ENCODE results near the gene XPNPEP1. TPM values are rescaled to one million over a fixed set of nuclear protein-coding genes. Genes with fewer than 3 reads are reported as not detected.

Gene XPNPEP1
- total RNA-seq = 100 to 1,000 TPM in 1 of 5 experiments, 10 to 100 TPM in 4; 44.1 to 100 (median 60.7) TPM
- polyA plus RNA-seq = 10 to 100 TPM; 15.7 to 19.2 TPM
- total RNA-seq = 48.5 reads per million, percentile 70 among the genes with 10 or more reads in this experiment

- ATAC-seq = peak; percentile 98
- H3K9me3 ChIP-seq (ENCODE audit: control insufficient read depth in 2 of 3, low read length in 3 of 3) = no peaks in the 10 kb centered on the region
- H3K27me3 ChIP-seq (ENCODE audit: control insufficient read depth in 2 of 2, insufficient read depth in 2 of 2, low read length in 2 of 2) = no peaks in the 10 kb centered on the region
- CTCF ChIA-PET = interaction anchor here (0.6 kb wide), 1 partner anchor 1343 kb away, joined by 3 read pairs; no protein-coding TSS in a partner anchor
- peaks cover 30 to 39% of the 10 kb centered on the region in 2 donors for H3K4me1 ChIP-seq (ENCODE audit: control insufficient read depth in 2 of 2, insufficient read depth in 2 of 2, low read length in 2 of 2)
- H3K36me3 ChIP-seq (ENCODE audit: control insufficient read depth in 2 of 3, insufficient read depth in 3 of 3, low read length in 3 of 3) = no peaks in the 10 kb centered on the region
- peak within 1 kb of the TSS; percentile 67 for H3K4me3 ChIP-seq (ENCODE audit: low read length)
- DNase-seq = peak; percentile 55 to 90 (median 66)
- Mint-ChIP-seq H3K4me1 (peaks cover 36 to 58% (median 54%) of the 10 kb centered on the region in 7 donors), H3K27me3 (peaks cover 0 to 16% (median 0%) of the 10 kb centered on the region in 5 donors), H3K9me3 (no peaks in the 10 kb centered on the region), H3K27ac (peak within 1 kb of the TSS; percentile 75 to 95 (median 89)), H3K36me3 (peaks cover 0 to 18% (median 0%) of the 10 kb centered on the region in 5 donors), H3K4me3 (peak within 1 kb of the TSS; percentile 78 to 94 (median 90))
- intact Hi-C loops (cut with micrococcal nuclease) = loop anchor here (1.0 to 10.0 kb wide), 15 partner anchors 8 to 996 kb away; partner anchors contain the start of genes ADD3 (in 1 of the 2), BBIP1 (in 1 of the 2), SHOC2 (in 1 of the 2) and SMC3 (in 1 of the 2)
- POLR2A ChIA-PET = interaction anchor here (1.0 to 2.6 kb wide), 3 partner anchors 11 to 58 kb away, joined by 3 to 16 read pairs (median 4); no protein-coding TSS in a partner anchor
- peak within 1 kb of the TSS; percentile 83 for H3K27ac ChIP-seq (ENCODE audit: low read depth, low read length)
Measured at GRCh38 chr10:109922976-109923921, at the start of gene XPNPEP1. TSS of gene XPNPEP1 (minus strand) at chr10:109923511. CDS start at chr10:109923433, 78 bp downstream.

GRCh38 chr10:109972372-109973001 lies 49.2 kb upstream of the XPNPEP1 start:
- peaks cover 0 to 13% (median 5%) of the 10 kb centered on the region in 7 donors for H3K4me1 Mint-ChIP-seq
- H3K36me3 ChIP-seq (ENCODE audit: control insufficient read depth in 2 of 3, insufficient read depth in 3 of 3, low read length in 3 of 3) = no peaks in the 10 kb centered on the region
- H3K27ac ChIP-seq (ENCODE audit: low read depth, low read length) = no peak overlapping the region
- ChIA-PET CTCF (interaction anchor here (0.6 kb wide), 1 partner anchor 88 kb away, joined by 3 read pairs; no protein-coding TSS in a partner anchor), POLR2A (no interaction called here)
- no peak overlapping the region for H3K4me3 Mint-ChIP-seq
- no peak overlapping the region for H3K27ac Mint-ChIP-seq
- intact Hi-C loops (cut with micrococcal nuclease) = no loop called here
- ATAC-seq = no peak
- DNase-seq = no peak
- peaks cover 0 to 38% (median 0%) of the 10 kb centered on the region in 5 donors for H3K27me3 Mint-ChIP-seq
- H3K4me1 ChIP-seq (ENCODE audit: control insufficient read depth in 2 of 2, insufficient read depth in 2 of 2, low read length in 2 of 2) = no peaks in the 10 kb centered on the region
- H3K9me3 Mint-ChIP-seq = no peaks in the 10 kb centered on the region
- no peak overlapping the region for H3K4me3 ChIP-seq (ENCODE audit: low read length)
- no peaks in the 10 kb centered on the region for H3K27me3 ChIP-seq (ENCODE audit: control insufficient read depth in 2 of 2, insufficient read depth in 2 of 2, low read length in 2 of 2)
- no peaks in the 10 kb centered on the region for H3K36me3 Mint-ChIP-seq
- H3K9me3 ChIP-seq (ENCODE audit: control insufficient read depth in 2 of 3, low read length in 3 of 3) = no peaks in the 10 kb centered on the region

GRCh38 chr10:109971634-109972033 lies 48.3 kb upstream of the XPNPEP1 start:
- no peak overlapping the region for H3K4me3 ChIP-seq (ENCODE audit: low read length)
- no peaks in the 10 kb centered on the region for H3K9me3 ChIP-seq (ENCODE audit: control insufficient read depth in 2 of 3, low read length in 3 of 3)
- no peaks in the 10 kb centered on the region for H3K36me3 ChIP-seq (ENCODE audit: control insufficient read depth in 2 of 3, insufficient read depth in 3 of 3, low read length in 3 of 3)
- ChIA-PET POLR2A (no interaction called here), CTCF (no interaction called here)
- H3K4me3 Mint-ChIP-seq = no peak overlapping the region
- no peaks in the 10 kb centered on the region for H3K36me3 Mint-ChIP-seq
- H3K27ac Mint-ChIP-seq = no peak overlapping the region
- no peak for DNase-seq
- intact Hi-C loops (cut with micrococcal nuclease) = no loop called here
- H3K4me1 ChIP-seq (ENCODE audit: control insufficient read depth in 2 of 2, insufficient read depth in 2 of 2, low read length in 2 of 2) = no peaks in the 10 kb centered on the region
- no peaks in the 10 kb centered on the region for H3K27me3 ChIP-seq (ENCODE audit: control insufficient read depth in 2 of 2, insufficient read depth in 2 of 2, low read length in 2 of 2)
- ATAC-seq = no peak
- no peaks in the 10 kb centered on the region for H3K9me3 Mint-ChIP-seq
- no peak overlapping the region for H3K27ac ChIP-seq (ENCODE audit: low read depth, low read length)
- peaks cover 0 to 10% (median 5%) of the 10 kb centered on the region in 7 donors for H3K4me1 Mint-ChIP-seq
- H3K27me3 Mint-ChIP-seq = peaks cover 0 to 39% (median 0%) of the 10 kb centered on the region in 5 donors

GRCh38 chr10:109969760-109970346 lies 46.5 kb upstream of the XPNPEP1 start:
- Mint-ChIP-seq H3K27ac (no peak overlapping the region), H3K4me1 (peaks cover 0 to 9% (median 3%) of the 10 kb centered on the region in 7 donors), H3K4me3 (no peak overlapping the region), H3K36me3 (no peaks in the 10 kb centered on the region), H3K9me3 (no peaks in the 10 kb centered on the region), H3K27me3 (peaks cover 0 to 43% (median 0%) of the 10 kb centered on the region in 5 donors)
- ChIA-PET POLR2A (no interaction called here), CTCF (interaction anchor here (0.7 kb wide), 1 partner anchor 16 kb away, joined by 4 read pairs; no protein-coding TSS in a partner anchor)
- H3K9me3 ChIP-seq (ENCODE audit: control insufficient read depth in 2 of 3, low read length in 3 of 3) = no peaks in the 10 kb centered on the region
- intact Hi-C loops (cut with micrococcal nuclease) = no loop called here
- H3K4me3 ChIP-seq (ENCODE audit: low read length) = no peak overlapping the region
- no peaks in the 10 kb centered on the region for H3K4me1 ChIP-seq (ENCODE audit: control insufficient read depth in 2 of 2, insufficient read depth in 2 of 2, low read length in 2 of 2)
- no peak for ATAC-seq
- no peaks in the 10 kb centered on the region for H3K27me3 ChIP-seq (ENCODE audit: control insufficient read depth in 2 of 2, insufficient read depth in 2 of 2, low read length in 2 of 2)
- no peak for DNase-seq
- no peaks in the 10 kb centered on the region for H3K36me3 ChIP-seq (ENCODE audit: control insufficient read depth in 2 of 3, insufficient read depth in 3 of 3, low read length in 3 of 3)
- no peak overlapping the region for H3K27ac ChIP-seq (ENCODE audit: low read depth, low read length)

- H3K4me1 ChIP-seq (ENCODE audit: control insufficient read depth in 2 of 2, insufficient read depth in 2 of 2, low read length in 2 of 2) = no peaks in the 10 kb centered on the region
- DNase-seq (no peak), ATAC-seq (no peak)
- H3K27ac ChIP-seq (ENCODE audit: low read depth, low read length) = no peak overlapping the region
- Mint-ChIP-seq H3K27ac (peak overlapping the region in 1 of 9 donors; percentile 37), H3K9me3 (no peaks in the 10 kb centered on the region), H3K4me1 (peaks cover 0 to 9% (median 3%) of the 10 kb centered on the region in 7 donors), H3K36me3 (no peaks in the 10 kb centered on the region), H3K27me3 (peaks cover 0 to 43% (median 0%) of the 10 kb centered on the region in 5 donors), H3K4me3 (peak overlapping the region in 1 of 10 donors; percentile 0)
- CTCF ChIA-PET = interaction anchor here (0.5 to 0.9 kb wide), 2 partner anchors 67 to 780 kb away, joined by 3 to 6 read pairs; no protein-coding TSS in a partner anchor
- H3K27me3 ChIP-seq (ENCODE audit: control insufficient read depth in 2 of 2, insufficient read depth in 2 of 2, low read length in 2 of 2) = no peaks in the 10 kb centered on the region
- H3K36me3 ChIP-seq (ENCODE audit: control insufficient read depth in 2 of 3, insufficient read depth in 3 of 3, low read length in 3 of 3) = no peaks in the 10 kb centered on the region
- H3K4me3 ChIP-seq (ENCODE audit: low read length) = no peak overlapping the region
- POLR2A ChIA-PET = interaction anchor here (0.6 kb wide), 1 partner anchor 106 kb away, joined by 3 read pairs; no protein-coding TSS in a partner anchor
- intact Hi-C loops (cut with micrococcal nuclease) = no loop called here
- no peaks in the 10 kb centered on the region for H3K9me3 ChIP-seq (ENCODE audit: control insufficient read depth in 2 of 3, low read length in 3 of 3)
Measured at GRCh38 chr10:109968953-109969759, 45.8 kb upstream of the XPNPEP1 start.

Measured in naive thymus-derived CD4-positive, alpha-beta T cell (primary cell).